HUDEP-2 (cell line): ENCODE measurements around the gene RAB11B.
"Not testable (repeated sequence)": the region's sequence is repeated elsewhere in the genome, so short reads cannot be mapped to it uniquely, and the experiment has no call there.

Experiments used
- DNase-seq, 76 experiments: peaks; one replicate each; lab custom pipeline; 2025; ENCODE audit not compliant: unreplicated experiment in 76 of 76; lab: John Stamatoyannopoulos, UW

The RAB11B gene

DNA sequence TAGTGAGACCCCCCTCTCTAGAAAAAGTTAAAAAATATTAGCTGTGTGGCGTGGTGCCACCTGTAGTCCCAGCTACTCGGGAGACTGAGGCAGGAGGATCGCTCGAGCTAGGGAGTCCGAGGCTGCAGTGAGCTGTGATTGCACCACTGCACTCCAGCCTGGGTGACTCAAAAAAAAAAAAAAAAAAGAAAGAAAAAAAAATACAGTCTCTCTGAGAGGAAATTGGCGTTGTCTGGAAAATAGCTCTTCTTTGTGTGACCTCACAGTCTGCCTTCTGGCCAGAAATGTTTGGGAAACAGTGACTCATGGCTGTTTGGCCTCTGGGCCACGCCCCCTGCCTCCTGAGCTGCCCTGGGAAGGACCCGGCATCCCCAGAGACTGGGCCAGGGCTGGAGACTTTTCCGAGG, 33.7 kb downstream of the RAB11B start:
- DNase-seq = peak in 68 of 76 experiments; percentile 19 to 93 (median 64)

DNA sequence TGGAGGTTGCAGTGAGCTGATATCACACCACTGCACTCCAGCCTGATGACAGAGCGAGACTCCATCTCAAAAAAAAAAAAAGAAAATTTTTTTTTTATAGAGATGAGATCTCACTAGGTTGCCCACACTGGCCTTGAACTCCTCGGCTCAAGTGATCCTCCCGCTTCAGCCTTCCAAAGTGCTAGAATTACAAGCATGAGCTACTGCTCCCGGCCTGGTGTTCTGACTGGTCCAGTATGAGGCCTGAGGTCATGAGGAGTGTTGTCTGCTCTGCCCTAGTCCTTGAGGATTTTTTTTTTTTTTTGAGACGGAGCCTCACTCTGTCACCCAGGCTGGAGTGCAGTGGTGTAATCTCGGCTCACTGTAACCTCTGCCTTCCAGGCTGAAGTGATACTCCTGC, 35.2 kb downstream of the RAB11B start:
- DNase-seq = not testable (repeated sequence)

DNA sequence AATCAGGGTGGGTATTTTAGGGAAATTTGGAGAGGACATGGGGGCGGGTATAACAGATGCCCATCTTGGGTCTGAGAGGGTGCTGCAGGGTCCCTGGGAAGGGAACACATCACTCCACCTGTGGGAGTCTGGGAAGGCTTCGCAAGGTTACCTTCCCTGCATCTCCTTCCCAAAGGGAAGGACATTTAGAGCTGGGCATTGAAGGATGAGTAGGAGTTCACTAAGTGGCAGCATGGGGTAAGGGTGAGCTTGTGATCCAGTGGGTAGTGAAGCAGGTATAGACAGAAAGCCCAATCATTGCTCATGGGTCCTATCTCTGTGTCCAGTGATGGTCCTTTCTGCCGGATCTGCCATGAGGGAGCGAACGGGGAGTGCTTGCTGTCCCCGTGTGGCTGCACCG, 36.1 kb downstream of the RAB11B start:
- no peak for DNase-seq

DNA sequence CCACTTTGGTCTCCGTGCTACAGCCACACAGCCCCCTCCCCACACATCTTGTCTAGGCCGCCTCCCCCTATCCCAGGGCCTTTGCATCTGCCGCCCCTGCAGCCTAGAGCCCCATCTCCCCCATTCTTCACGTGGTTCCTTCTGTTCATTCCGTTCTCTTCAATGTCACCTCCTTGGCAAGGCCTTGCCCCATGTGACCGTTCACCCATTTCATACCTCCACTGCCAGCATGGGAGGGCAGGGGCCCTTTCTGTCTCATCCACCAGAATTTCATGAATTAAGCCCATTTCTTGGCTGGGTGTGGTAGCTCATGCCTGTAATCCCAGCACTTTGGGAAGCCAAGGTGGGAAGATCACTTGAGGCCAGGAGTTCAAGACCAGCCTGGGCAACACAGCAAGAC, 38.9 kb downstream of the RAB11B start:
- DNase-seq = no peak

DNA sequence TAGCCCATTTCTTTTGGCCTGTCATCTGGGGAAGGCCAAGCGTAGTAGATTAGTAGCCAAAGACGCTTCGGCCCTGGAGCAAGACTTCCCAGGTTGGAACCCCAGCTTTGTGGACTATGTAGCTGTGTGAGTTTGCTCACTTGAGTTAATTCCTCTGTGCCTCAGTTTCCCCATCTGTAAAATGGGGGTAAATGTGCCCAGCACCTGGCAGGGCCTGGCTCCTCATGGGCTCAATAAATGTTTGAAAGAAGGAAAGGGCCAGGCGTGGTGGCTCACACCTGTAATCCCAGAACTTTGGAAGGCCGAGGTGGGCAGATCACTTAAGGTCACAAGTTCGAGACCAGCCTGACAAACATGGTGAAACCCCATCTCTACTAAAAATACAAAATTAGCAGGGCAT, 39.7 kb downstream of the RAB11B start:
- no peak for DNase-seq

DNA sequence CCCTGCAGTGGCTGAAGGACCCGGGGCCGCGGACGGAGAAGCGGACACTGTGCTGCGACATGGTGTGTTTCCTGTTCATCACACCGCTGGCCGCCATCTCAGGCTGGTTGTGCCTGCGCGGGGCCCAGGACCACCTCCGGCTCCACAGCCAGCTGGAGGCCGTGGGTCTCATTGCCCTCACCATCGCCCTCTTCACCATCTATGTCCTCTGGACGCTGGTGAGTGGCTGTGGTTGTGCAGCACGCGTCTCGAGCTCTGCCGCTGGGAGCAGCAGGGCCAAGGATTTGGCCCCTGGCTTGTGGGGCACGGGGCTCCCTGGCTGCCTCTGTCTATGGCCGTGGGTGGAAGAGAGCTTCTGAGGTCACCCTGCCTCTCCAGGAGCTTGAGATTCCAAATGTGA, 40.5 kb downstream of the RAB11B start:
- no peak for DNase-seq

DNA sequence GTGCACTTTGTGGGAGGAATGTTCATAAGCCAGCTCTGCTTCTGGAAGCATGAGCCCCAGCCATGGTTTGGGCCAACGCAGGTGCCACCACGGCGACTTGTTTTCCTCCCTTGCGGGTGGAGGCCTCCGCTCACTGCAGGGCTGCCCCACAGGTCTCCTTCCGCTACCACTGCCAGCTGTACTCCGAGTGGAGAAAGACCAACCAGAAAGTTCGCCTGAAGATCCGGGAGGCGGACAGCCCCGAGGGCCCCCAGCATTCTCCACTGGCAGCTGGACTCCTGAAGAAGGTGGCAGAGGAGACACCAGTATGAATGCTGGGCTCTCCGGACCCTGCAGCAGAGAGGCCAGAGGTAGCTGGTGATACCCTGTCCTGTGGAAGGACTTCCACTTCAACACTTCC, 48.1 kb downstream of the RAB11B start:
- DNase-seq = no peak

DNA sequence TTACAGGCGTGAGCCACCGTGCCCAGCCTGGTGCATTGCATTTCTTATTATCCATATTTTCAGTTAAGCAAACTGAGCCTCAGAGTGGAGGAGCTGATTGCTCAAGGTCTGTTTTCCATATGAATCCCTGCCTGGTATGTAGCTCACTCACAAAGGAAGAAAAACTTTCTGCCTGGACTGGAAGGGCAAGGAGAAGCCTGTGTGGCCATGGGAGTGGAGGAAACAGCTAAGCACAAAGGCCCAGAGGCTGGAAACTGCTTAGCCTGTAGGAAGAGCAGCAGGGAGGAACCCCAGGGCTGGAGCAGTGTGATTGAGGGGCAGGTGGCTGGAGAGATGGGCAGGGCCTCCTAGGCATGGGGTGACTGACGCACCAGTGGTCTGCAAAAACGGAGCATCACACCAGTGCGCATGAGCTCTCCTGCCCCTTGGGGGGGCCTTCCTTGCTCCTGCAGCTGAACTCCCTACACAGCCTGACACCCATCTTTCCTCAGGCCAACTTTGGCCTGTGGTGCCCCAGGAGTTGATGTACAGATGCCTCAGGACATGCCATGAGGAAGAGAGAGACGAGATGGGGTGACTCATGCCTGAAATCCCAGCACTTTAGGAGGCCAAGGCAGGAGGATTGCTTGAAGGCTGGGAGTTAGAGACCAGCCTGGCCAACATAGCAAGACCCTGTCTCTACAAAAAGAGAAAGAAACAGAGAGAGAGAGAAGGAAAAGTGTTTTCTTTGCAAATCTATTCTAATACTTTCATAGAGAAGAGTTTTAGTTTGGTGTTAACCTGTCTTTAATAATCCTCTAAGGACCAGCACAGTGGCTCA, 51.8 kb downstream of the RAB11B start:
- no peak for DNase-seq

DNA sequence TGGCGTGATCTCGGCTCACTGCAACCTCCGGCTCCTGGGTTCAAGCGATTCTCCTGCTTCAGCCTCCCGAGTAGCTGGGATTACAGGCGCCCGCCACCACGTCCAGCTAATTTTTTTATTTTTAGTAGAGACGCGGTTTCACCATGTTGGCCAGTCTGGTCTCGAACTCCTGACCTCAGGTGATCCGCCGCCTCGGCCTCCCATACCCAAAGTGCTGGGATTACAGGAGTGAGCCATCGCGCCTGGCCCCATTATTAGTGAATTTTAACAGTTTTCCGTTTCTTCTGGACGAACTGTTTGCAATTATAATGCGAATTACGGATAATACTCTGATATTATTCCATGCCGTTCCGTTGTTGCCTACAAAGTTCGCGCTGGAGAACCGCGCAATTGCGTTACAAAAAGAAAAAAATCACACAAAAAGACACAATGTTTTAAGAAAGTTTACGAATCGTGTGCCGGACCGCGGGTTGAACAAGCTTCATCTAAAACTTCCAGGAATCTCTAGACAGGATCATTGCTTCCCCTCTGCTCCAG, 54.0 kb downstream of the RAB11B start:
- DNase-seq = not testable (repeated sequence)

DNA sequence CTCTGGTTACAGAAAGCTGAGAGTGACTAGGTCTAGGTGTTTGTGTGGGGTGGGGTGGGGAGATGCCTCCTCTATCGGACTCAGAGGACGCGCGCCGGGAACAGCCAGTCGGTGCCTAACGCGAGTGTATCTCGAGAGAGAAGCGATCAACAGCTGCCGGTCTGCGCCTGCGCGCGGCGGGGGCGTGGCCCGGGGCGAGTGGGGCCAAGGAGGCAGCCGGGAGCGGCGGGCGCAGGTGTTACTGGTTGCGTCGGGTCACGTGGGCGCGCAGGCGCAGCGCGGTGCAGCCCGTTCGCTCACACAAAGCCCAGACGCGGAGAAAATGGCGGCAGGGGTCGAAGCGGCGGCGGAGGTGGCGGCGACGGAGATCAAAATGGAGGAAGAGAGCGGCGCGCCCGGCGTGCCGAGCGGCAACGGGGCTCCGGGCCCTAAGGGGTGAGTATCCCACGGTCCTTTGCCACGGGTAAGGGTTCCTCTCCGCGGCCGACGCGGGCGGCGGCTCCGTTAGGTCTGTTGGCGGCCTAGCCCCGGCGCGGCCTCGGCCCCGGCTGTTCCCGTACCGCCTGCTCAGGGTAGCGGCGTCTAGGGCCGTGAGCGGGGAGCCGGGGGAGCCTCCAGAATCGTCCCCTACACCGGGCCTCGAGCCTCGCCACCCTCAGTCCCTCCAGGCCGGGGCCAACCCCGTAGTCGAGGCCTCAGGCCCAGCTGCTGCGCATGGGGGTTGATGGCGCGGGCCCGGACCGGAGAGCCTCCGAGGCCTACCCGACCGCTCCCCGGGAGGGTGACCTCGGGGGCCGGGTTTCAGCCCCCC, 54.7 kb downstream of the RAB11B start, which contains the start of gene HNRNPM:
TSS of gene HNRNPM (plus strand) at position 299 of the 811 bp plus-strand sequence. CDS start at position 323, 24 bp downstream.
- peak; percentile 54 to 100 (median 99) for DNase-seq

DNA sequence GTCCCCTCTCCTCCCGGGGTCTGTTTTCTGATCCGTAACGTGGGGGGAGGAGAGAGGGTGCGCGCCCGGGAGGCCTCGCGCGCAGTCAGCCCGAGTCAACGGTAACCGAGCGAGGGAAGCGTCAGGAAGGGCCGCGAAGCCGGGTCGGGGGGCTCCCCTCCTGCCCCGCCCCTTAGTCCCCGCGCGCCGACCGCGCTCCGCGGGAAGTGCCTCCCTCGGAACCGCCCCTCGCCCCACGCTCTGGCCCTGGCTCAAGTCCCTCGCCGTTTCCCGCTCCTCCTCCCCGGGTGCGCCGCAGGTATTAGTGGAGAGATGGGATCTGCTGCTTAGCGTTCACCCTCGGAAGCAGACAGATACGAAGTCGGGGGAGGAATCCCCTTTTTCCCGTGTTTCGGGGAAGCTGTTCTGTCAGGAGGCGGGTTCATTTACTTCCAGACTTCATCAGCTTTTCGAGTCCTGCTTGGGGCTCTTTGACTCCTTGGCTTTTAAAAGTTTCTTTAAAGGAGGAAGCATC, 55.4 kb downstream of the RAB11B start:
- DNase-seq = peak in 46 of 76 experiments; percentile 8 to 58 (median 40)

DNA sequence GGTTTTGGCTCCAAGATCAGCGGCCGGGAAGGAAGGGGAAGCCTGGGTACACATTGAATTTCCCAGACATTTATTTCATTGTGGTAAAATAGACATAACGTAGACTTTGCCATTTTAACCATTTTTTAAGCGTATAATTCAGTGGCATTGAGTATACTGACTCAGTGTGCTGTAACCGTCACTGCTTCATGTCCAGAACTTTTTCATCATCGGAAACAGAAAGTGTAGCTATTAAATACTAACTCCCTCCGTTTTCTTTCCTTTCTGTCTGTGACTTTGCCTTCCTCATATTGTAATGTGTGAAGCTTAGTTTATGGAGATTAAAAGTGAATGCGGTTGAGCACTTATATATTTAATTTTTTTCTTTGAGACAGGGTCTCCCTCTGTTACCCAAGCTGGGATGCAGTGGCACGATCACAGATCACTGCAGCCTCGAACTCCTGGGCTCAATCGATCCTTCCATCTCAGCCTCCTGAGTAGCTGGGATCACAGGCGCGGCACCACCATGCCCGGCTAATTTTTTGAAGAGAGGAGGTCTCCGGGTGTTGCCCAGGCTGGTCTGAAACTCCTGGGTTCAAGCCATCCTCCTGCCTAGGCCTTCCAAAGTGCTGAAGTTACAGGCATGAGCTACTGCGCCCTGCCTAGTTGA, 56.0 kb downstream of the RAB11B start:
- DNase-seq = no peak

DNA sequence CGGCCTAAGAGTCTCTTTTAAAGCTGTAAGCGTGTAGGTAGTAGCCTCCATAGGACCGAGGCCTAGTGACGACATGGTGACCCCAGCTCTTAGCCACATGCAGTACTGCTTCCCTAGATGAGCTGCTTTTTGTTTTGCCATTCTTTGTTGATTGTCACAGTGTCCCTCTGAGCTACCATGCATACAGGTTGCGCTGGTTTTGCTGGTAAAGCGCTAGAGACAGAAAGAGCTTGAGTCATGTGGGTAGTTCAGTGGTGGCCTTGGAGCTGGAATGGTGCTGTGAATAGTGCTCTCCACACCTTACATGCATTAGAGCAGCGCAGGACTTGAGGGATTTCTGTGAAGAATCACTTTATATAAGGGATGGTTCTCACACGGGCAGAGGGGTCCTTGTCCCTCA, 59.7 kb downstream of the RAB11B start:
- DNase-seq = no peak

DNA sequence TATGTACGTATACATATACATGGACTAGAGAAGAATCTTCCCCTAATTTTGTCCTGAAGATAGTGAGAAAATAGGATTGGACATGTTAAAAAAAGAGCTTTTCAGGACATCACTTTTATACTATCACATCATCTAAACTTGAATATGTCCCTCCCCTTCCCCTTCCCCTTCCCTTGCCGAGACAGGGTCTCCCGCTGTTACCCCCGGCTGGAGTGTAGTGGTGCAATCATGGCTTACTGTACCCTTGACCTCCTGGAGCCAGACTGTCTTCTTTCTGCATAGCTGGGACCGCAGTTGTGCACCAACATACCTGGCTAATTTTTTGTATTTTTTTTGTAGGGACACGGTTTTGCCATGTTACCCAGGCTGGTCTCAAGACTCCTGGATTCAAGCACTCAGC, 61.2 kb downstream of the RAB11B start:
- DNase-seq = no peak

DNA sequence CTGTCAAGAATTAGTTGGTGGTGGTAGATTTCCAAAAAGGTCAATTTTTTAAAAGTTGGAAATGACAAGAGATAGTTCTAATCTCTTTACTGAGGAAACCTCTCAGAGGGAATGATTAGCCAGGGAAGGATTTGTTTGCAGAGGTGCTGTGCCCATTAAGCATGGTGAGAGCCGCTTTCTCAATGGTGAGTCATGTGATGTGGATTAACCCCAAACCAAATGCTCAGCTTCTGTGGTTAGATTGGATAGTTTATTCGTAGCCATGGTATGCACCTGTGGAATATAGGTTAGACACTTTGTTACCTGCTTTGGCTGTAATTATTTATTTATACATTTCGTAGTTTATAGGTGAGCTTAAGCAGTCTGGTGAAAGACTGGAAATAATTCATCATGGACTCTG, 61.7 kb downstream of the RAB11B start:
- peak in 1 of 76 experiments; percentile 14 for DNase-seq

DNA sequence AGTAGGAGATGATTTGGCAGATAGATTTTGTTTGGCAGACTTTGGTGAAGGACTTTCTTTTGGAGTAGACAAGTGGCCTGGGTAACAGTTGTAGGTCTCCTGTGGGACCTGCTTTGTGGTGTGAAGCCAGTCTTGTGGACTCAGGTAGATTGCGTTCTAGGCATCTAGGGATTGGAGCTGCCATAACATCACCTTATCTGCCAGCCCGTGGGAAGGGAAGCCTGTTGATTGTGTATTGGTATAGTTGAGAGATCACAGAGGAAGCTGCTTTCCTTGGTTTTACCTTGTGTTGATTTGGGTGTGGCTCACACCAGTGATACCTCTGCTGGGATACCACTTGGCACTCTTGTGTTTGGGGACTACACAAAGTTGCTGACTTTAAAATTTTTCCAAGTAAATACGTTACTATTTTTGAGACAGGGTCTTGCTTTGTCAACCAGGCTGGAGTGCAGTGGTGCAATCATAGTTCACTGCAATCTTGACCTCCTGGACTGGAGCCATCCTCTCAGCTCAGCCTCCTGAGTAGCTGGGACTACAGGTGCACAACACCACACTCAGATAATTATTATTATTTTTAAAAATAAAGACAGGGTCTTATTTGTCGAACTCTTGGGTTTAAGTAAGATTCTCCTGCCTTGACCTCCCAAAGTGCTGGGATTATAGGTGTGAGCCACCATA, 62.4 kb downstream of the RAB11B start:
- no peak for DNase-seq

DNA sequence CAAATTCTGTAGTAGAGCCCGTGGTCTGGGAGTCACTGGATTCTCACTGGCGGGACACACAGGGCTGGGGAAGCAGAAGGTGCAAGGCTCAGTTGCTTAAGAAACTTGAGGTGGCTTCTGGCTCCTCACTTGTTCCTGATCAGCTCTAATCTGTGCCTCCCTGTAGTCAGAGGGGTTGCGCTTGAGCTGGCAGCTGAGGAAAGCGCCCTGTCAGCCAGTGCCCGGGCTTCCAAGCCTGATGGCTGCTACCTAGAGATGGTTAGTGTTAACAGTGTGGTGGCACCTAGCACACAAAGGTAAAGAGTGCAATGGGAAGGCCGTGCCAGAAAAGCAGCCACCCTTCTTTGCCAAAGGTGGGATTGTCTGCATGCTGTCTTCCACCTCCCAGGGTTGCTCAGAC, 63.5 kb downstream of the RAB11B start:
- no peak for DNase-seq
